Measurements from ENCODE around the gene NPEPPS.

The NPEPPS gene

DNA sequence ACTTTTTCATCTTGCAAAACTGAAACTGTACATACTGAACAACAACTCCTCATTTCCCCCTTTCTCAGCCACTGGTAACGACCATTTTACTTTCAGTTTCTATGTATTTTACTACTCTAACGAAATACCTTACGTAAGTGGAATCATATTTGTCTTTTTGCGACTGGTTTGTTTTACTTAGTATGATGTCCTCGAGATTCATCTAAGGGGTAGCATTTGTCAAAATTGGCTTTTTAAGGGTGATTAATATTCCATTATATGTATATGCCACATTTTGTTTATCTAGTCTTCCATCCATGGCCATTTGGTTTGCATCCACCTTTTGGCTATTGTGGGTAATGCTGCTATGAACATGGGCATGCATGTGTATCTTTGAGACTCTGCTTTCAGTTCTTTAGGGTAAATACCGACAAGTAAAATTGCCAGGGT, 129.2 kb downstream of the NPEPPS start:
- in situ Hi-C loops (cut with MboI; ENCODE audit: low sequenced_read_pairs) = no loop called here

DNA sequence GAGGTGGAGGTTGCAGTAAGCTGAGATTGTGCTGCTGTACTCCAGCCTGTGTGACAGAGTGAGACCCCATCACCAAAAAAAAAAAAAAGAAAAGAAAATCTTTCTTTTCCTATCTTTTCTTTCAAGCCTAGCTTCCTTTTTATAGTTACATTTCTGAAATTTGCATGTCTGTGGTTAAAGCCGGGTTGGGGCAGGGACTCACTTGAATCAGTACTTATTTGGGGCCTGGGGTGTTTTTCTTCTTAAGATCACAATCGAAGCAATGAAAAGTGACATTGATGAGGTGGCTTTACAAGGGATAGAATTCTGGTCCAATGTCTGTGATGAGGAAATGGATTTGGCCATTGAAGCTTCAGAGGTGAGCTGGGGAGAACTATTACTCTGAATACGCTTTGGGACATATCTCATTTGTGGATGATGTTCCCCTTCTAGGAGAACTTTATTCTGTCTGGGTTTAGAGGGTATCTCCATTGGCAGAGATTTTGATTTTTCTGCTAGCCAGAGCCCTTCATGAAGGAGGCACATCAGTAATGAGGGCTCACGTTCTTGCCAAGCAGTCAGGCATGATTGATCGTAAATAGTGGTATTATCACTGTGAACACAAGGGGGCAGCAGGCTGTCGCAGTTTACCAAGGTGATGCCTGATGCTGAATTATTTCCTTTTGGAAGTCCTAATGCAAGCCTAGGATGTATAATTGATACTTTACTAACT, 133.2 kb downstream of the NPEPPS start:
- in situ Hi-C loops (cut with MboI; ENCODE audit: low sequenced_read_pairs) = no loop called here

GRCh38 chr17:47664624-47664941, 133.7 kb downstream of the NPEPPS start:
- in situ Hi-C loops (cut with MboI; ENCODE audit: low sequenced_read_pairs) = no loop called here

DNA sequence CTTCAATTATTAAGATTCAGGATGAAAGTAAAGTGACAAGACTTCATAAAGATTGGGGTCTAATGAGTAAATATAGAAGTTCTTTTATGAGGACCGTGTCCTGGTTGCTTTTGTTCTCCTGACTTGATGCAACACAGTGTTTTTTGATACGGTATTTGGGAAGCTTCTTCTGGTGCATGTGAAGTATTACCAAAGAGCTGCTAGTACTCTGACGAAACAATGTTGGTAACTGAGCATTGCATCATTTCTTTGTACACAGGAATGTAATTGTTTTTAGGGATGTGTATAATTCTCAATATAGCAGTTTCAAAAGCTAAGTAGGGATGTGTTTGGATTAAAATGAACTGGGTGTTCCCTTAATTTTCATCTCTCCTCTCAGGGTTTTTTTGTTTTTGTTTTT, 134.7 kb downstream of the NPEPPS start:
- in situ Hi-C loops (cut with MboI; ENCODE audit: low sequenced_read_pairs) = no loop called here

- in situ Hi-C loops (cut with MboI; ENCODE audit: low sequenced_read_pairs) = no loop called here
These were observed 138.2 kb downstream of the NPEPPS start for GRCh38 chr17:47669081-47669480.

DNA sequence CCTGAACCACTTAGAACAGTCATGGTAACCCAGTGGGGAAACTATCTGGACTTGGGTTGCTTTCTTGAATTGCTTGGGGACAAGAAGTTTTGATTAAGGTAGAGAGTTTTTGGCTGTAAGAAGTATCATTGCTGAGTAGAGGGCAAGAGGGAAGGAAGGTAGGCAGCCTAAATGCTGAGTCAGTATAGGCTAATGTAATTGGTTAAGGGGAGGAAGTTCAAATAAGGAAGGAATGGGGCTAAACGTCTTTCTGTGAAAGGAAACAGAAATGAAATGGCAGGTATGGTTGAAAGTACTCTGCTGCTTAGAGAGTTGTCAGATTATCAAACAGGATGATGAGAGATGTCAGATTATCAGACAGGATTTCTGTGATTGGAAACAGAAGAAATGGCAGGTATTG, 139.2 kb downstream of the NPEPPS start:
- in situ Hi-C loops (cut with MboI; ENCODE audit: low sequenced_read_pairs) = no loop called here

Measured in hTERT RPE-1 (cell line).